HG02759 (cell line): ENCODE data around the gene TECPR2.
"Not testable (repeated sequence)": the region's sequence is repeated elsewhere in the genome, so short reads cannot be mapped to it uniquely, and the experiment has no call there.

Experiments
- ATAC-seq: cut with Tn5 transposase; IDR thresholded peaks from one replicate; pipeline ENCODE4 v1.9.1; 2021; ENCODE audit warnings: mild to moderate bottlenecking, moderate library complexity; ENCODE audit not compliant: unreplicated experiment

Gene TECPR2

DNA sequence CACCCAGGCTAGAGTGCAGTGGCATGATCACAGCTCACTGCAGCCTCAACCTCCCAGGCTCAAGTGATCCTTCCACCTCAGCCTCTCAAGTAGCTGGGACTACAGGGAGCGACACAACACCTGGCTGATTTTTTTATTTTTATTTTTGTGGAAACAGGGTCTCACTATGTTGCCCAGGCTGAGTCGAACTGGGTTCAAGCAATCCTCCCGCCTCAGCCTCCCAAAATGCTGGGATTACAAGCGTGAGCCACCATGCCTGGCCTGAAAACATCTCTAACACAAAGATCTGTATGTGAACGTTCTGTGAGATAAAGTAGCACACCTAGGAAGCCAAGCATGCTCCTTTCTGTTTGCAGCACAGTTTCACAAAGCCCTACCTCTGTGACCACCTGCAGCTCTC lies 157.0 kb downstream of the TECPR2 start:
- not testable (repeated sequence) for ATAC-seq

DNA sequence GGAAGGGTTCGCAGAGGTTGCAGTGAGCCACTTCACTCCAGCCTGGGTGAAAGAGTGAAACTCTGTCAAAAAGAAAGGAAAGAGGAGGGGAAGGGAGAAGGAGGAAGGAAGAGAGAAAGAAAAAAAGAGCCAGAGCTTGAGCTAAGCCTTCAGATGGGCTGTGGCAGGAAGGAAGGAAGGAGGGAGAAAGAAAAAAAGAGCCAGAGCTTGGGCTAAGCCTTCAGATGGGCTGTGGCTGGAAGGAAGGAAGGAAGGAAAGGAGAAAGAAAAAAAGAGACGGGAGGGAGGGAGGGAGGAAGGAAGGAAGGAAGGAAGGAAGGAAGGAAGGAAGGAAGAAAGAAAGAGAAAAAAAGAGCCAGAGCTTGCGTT lies 160.4 kb downstream of the TECPR2 start:
- no peak for ATAC-seq

GRCh38 chr14:102523569-102524450 lies 161.1 kb downstream of the TECPR2 start:
- ATAC-seq, result peak; percentile 3

- ATAC-seq, result peak; percentile 95
Observed at GRCh38 chr14:102524451-102525218, 161.9 kb downstream of the TECPR2 start.

DNA sequence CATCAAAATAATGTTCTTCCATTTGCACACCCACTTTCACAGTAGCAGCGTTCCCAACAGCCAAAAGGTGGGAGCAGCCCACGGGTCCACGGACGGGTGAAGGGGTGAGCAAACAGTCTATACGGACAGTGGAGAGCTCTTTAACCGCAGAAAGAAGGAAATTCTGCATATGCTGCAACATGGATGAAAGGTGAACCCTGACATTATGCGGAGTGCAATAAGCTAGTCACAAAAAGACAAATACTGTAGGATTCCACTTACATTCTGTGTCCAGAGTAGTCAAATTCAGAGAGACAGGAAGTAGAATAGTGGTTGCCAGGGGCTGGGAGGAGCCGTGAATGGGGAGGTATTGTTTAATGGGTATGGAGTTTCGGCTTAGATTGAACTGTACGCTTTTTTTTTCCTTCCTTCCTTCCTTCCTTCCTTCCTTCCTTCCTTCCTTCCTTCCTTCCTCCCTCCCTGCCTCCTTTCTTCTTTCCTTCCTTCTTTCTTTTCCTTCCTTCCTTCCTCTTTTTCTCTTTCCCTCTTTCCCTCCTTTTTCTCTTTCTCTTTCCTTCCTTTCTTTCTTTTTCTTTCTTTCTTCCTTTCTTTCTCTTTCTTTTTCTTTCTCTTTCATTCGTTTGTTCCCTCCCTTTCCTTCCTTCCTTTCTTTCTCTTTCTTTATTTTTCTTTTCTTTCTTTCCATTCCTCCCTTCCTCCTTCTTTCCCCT lies 162.6 kb downstream of the TECPR2 start:
- peak; percentile 4 for ATAC-seq

DNA sequence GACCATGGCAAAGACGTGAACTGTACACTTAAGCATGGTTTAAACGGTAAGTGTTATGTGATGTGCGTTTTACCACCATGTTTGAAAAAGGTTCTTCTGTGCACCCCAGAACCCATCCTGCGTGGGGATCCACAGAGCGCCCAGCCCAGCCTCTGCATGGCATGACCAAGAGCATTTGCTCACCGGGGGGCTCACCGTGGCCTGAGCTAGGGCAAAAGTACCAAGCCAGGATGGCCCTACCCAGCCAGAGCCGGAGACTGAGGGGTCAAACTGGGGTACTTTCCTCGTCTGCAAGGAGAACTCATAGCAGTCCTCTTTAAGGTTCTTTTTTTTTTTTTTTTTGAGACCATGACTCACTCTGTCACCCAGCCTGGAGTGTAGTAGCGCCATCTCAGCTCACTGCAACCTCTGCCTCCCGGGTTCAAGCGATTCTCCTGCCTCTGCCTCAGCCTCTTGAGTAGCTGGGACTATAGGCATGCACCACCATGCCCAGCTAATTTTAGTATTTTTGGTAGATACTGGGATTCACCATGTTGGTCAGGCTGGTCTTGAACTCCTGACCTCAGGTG lies 163.3 kb downstream of the TECPR2 start:
- no peak for ATAC-seq

DNA sequence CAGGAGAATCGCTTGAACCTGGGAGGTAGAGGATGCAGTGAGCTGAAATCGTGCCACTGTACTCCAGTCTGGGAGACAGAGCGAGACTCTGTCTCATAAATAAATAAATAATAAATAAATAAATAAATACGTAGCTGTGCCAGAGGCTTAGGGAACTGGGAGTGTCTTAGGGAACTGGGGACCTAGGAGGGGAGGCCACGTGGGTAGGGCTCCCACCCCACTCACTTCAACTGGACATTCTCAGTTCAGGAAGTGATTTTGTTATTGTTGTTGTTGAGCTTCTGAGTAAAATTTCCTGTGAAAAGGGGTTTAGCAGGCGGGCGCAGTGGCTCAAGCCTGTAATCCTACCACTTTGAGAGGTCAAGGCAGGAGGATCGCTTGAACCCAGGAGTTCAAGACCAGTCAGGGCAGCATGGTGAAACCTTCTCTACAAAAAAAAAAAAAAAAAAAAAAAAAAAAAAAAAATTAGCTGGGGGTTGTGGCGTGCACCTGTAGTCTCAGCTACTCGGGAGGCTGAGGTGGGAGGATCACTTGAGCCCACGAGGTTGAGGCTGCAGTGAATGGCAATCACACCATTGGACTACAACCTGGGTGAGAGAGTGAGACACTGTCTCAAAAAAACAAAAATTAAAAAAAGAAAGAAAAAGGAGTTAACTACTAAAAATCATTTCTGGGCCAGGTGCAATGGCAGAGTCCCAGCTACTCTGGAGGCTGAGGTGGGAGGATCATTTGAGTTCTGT lies 165.9 kb downstream of the TECPR2 start:
- ATAC-seq, result no peak

GRCh38 chr14:102530828-102531478 lies 168.2 kb downstream of the TECPR2 start:
- ATAC-seq, result no peak

GRCh38 chr14:102532204-102532658 lies 169.5 kb downstream of the TECPR2 start:
- ATAC-seq, result no peak

DNA sequence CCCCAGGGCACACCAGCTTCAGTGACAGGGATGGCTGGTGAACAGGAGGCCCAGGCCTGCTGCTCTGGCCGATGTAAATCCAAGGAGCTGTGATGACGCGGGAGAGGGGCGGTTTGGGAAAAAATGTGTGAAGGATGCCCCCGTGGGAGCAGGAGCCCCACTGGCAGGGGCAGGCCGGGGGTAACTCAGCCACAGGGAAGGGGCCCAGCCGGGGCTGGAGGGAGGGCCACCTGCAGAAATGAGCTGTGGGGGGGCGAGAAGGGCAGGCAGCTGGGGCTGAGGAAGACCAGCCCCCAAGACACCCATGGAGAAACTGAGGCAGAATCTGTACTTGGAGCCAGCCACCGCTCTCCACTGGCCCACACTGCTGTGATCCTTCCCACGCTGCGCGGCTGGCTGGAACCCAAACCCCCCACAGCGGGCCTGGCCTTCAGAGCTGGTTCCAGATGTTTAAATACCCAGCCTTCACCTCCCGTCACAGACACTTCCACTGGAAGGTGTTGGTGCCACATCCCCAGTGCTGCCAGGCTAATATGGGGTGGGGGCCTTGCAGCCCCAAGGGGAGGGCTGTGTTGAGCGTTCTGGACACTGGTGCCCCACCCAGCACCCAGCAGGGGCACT lies 175.3 kb downstream of the TECPR2 start:
- no peak for ATAC-seq

- ATAC-seq, result no peak
Observed at GRCh38 chr14:102538602-102539543, 176.1 kb downstream of the TECPR2 start.

DNA sequence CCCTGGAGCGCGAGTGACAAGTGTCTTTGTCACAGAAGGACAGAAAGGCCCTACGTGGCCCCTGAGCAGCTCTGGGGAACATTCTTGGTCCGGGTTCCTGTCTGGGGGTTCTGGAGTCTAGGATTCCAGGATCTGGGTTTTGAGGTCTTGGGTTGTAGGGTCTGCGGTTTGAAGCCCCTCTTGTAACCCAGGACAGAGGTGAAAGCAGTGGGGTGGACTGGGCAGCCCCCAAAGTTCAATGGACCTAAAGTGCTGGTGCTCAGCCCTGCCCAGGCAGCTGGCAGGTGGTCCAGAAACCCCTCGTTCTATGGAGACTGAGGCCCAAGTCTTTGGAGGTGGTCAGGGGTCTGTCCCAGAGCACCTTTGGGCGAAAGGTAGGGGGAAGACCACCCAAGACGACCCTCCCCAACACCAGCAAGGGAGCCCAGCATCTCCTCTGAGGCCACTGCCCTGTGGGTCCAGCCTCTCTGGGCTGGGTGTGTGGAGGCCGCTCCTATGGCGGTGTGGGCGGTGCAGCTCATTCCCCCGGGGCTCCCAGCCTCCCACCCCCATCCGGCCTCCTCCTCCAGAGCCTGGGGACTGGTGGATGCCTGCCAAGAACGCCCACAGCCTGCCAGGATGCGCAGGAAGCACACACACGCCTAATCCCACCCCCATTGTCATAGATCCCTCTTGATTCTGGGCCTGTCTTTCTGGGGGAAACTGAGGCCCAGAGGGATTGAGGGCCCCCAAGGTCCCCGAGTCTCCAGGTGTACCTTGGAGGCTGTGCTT lies 177.0 kb downstream of the TECPR2 start:
- ATAC-seq, result no peak

DNA sequence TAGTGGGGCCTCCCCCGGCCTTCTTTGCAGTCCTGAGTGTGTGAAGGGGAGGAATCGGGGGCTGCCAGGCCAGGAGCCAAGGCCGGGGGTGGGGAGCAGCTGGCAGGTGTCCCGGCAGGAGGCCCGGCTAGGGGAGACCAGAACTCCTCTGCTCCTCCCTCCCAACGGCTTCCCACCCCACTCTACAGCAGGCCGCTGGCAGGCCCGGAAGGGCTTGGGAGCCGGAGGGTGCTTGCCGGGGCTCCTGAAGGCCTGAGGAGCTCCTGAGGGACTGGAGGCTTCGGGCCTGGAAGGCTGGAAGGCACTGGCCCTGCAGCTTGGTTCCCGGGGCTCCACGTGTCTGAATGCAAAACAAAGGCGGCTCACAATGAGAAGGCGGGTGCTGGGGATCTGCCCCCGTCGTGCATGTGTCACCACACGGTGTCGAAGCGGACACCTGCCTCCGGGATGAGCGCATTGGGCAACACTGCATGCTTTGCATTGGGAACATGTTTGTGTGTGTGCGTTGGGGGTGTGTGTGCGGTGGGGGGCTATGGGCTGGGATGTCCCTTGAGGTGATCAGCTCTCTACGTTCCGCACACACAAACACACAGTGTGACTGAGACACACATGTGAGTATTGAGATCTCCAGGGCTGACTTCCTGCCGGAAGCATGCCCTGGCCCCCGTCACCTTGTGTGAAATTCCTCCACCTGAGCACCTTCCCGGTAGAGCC lies 177.7 kb downstream of the TECPR2 start:
- ATAC-seq, result no peak

DNA sequence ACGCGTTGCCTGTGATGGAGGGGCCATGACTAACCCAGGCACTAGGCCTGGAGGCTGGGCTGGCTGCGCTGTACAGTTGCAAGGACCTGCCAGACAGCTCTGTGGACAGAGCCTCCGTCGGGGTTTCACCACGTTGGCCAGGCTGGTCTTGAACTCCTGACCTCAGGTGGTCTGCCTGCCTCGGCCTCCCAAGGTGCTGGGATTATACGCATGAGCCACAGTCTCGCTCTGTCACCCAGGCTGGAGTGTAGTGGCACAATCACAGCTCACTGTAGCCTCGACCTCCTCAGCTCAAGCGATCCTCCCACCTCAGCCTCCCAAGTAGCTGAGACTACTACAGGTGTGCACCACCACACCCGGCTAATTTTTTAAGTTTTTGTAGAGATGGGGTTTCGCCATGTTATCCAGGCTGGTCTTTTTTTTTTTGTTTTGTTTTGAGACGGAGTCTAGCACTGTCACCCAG lies 178.3 kb downstream of the TECPR2 start:
- not testable (repeated sequence) for ATAC-seq

GRCh38 chr14:102541771-102542170 lies 179.0 kb downstream of the TECPR2 start:
- no peak for ATAC-seq

- no peak for ATAC-seq
Observed at GRCh38 chr14:102544046-102544746, 181.5 kb downstream of the TECPR2 start.
